PFSK-1 (cell line): ENCODE measurements around the gene RABGAP1.

Experiments used
- FOXP2 ChIP-seq: optimal IDR thresholded peaks from 2 replicates; pipeline ENCODE3; 2011; ENCODE audit warnings: borderline replicate concordance, control low read depth, inconsistent platforms; ENCODE audit not compliant: insufficient read depth; ENCODE audit errors: extremely low read length, extremely low read depth
- POLR2AphosphoS5 ChIP-seq: IDR thresholded peaks from 2 replicates; pipeline ENCODE4 v1.6.1; 2012; ENCODE audit warnings: low read depth, mild to moderate bottlenecking, control low read depth, low read length, moderate library complexity
- REST ChIP-seq, 2 experiments: IDR thresholded peaks; 2 replicates each; pipeline versions ENCODE4 v1.6.1 to v1.8.0; 2011 to 2012; ENCODE audit warnings: low read depth in 2 of 2, low read length in 2 of 2, control low read depth in 1 of 2, inconsistent platforms in 1 of 2, mild to moderate bottlenecking in 1 of 2, moderate library complexity in 1 of 2; ENCODE audit not compliant: insufficient read depth in 1 of 2
- SIN3A ChIP-seq: IDR thresholded peaks from 2 replicates; pipeline ENCODE4 v1.6.1; 2012; ENCODE audit warnings: mild to moderate bottlenecking, low read length, moderate library complexity, borderline replicate concordance; ENCODE audit not compliant: insufficient read depth
- TAF1 ChIP-seq: IDR thresholded peaks from 2 replicates; pipeline ENCODE4 v1.6.1; 2012; ENCODE audit warnings: low read length, control low read depth, borderline replicate concordance; ENCODE audit not compliant: insufficient read depth

RABGAP1 gene

GRCh38 chr9:123063896-123064295 lies 123.1 kb downstream of the RABGAP1 start:
- TF ChIP-seq FOXP2 (no peak), POLR2AphosphoS5 (no peak), SIN3A (no peak), REST (IDR thresholded peaks at IDR 0.05; ENCODE audit: insufficient read depth in 1 of 2, low read depth in 2 of 2, low read length in 2 of 2) (no peak), TAF1 (no peak)

GRCh38 chr9:123064716-123065115 lies 123.9 kb downstream of the RABGAP1 start:
- no peak for TF ChIP-seq FOXP2
- no peak for TF ChIP-seq SIN3A
- TF ChIP-seq TAF1: no peak
- TF ChIP-seq POLR2AphosphoS5: no peak
- TF ChIP-seq REST (IDR thresholded peaks at IDR 0.05; ENCODE audit: insufficient read depth in 1 of 2, low read depth in 2 of 2, low read length in 2 of 2): no peak

GRCh38 chr9:123065196-123065595 lies 124.4 kb downstream of the RABGAP1 start:
- TF ChIP-seq POLR2AphosphoS5 (no peak), REST (IDR thresholded peaks at IDR 0.05; ENCODE audit: insufficient read depth in 1 of 2, low read depth in 2 of 2, low read length in 2 of 2) (no peak), SIN3A (no peak), FOXP2 (no peak), TAF1 (no peak)

- no peak for TF ChIP-seq FOXP2
- TF ChIP-seq POLR2AphosphoS5: no peak
- no peak for TF ChIP-seq REST (IDR thresholded peaks at IDR 0.05; ENCODE audit: insufficient read depth in 1 of 2, low read depth in 2 of 2, low read length in 2 of 2)
- TF ChIP-seq SIN3A: no peak
- TF ChIP-seq TAF1: no peak
Observed at GRCh38 chr9:123067136-123067535, 126.3 kb downstream of the RABGAP1 start.

- TF ChIP-seq FOXP2 (no peak), REST (IDR thresholded peaks at IDR 0.05; ENCODE audit: insufficient read depth in 1 of 2, low read depth in 2 of 2, low read length in 2 of 2) (no peak), TAF1 (no peak), POLR2AphosphoS5 (no peak), SIN3A (no peak)
Observed at GRCh38 chr9:123069010-123069481, 128.2 kb downstream of the RABGAP1 start.
